ENCODE results near the gene CIB4.

CIB4 gene

GRCh38 chr2:26671691-26672090 lies 30.5 kb upstream of the CIB4 start:
- Histone ChIP-seq H3K27me3 (no peaks in the 10 kb centered on the region), H3K36me3 (no peaks in the 10 kb centered on the region), H3K27ac (no peak overlapping the region), H3K4me1 (no peaks in the 10 kb centered on the region), H3K4me3 (no peak overlapping the region), H3K9me3 (no peaks in the 10 kb centered on the region)
- intact Hi-C loops (cut with DNase I; ENCODE audit: low total_unique reads) = no loop called here
- DNase-seq = peak in 1 of 2 donors; percentile 1
- TF ChIP-seq CTCF (IDR thresholded peaks at IDR 0.05) = no peak

- TF ChIP-seq CTCF (IDR thresholded peaks at IDR 0.05) = no peak
- H3K9me3 ChIP-seq = no peaks in the 10 kb centered on the region
- no peaks in the 10 kb centered on the region for H3K36me3 ChIP-seq
- no peaks in the 10 kb centered on the region for H3K27me3 ChIP-seq
- H3K4me1 ChIP-seq = no peaks in the 10 kb centered on the region
- intact Hi-C loops (cut with DNase I; ENCODE audit: low total_unique reads) = no loop called here
- no peak overlapping the region for H3K4me3 ChIP-seq
- H3K27ac ChIP-seq = no peak overlapping the region
- DNase-seq = peak in 1 of 2 donors; percentile 41
Measured at GRCh38 chr2:26670931-26671460, 29.8 kb upstream of the CIB4 start.

- Histone ChIP-seq H3K4me1 (no peaks in the 10 kb centered on the region), H3K36me3 (no peaks in the 10 kb centered on the region), H3K4me3 (no peak overlapping the region), H3K27ac (no peak overlapping the region), H3K9me3 (no peaks in the 10 kb centered on the region), H3K27me3 (no peaks in the 10 kb centered on the region)
- peak in 1 of 2 donors; percentile 43 for DNase-seq
- TF ChIP-seq CTCF (IDR thresholded peaks at IDR 0.05) = no peak
- intact Hi-C loops (cut with DNase I; ENCODE audit: low total_unique reads) = no loop called here
Measured at GRCh38 chr2:26670171-26670570, 29.0 kb upstream of the CIB4 start.

GRCh38 chr2:26668856-26669750 lies 27.9 kb upstream of the CIB4 start:
- H3K9me3 ChIP-seq = no peaks in the 10 kb centered on the region
- no peaks in the 10 kb centered on the region for H3K36me3 ChIP-seq
- no peak for TF ChIP-seq CTCF (IDR thresholded peaks at IDR 0.05)
- DNase-seq = peak in 1 of 2 donors; percentile 19
- H3K4me1 ChIP-seq = no peaks in the 10 kb centered on the region
- H3K27me3 ChIP-seq = no peaks in the 10 kb centered on the region
- intact Hi-C loops (cut with DNase I; ENCODE audit: low total_unique reads) = no loop called here
- no peak overlapping the region for H3K27ac ChIP-seq
- H3K4me3 ChIP-seq = no peak overlapping the region

GRCh38 chr2:26668041-26668440 lies 26.9 kb upstream of the CIB4 start:
- Histone ChIP-seq H3K4me3 (no peak overlapping the region), H3K36me3 (no peaks in the 10 kb centered on the region), H3K27me3 (no peaks in the 10 kb centered on the region), H3K9me3 (no peaks in the 10 kb centered on the region), H3K27ac (no peak overlapping the region), H3K4me1 (no peaks in the 10 kb centered on the region)
- TF ChIP-seq CTCF (IDR thresholded peaks at IDR 0.05) = no peak
- peak in 1 of 2 donors; percentile 29 for DNase-seq
- intact Hi-C loops (cut with DNase I; ENCODE audit: low total_unique reads) = no loop called here

All from tibial artery (tissue), 4 donors.